Activated CD4-positive, CD25-positive, alpha-beta regulatory T cell treated with anti-CD3 and anti-CD28 coated beads, Interleukin-2, amount 50 U/mL, for 72 hours (primary cell): Measurements from ENCODE around the gene WDR75.

Experiments
- DNase-seq: peaks from one replicate; pipeline ENCODE4 v3.0.0; 2021

Gene WDR75

GRCh38 chr2:189501487-189501886 is 60.2 kb downstream of the WDR75 start:
- no peak for DNase-seq

DNA sequence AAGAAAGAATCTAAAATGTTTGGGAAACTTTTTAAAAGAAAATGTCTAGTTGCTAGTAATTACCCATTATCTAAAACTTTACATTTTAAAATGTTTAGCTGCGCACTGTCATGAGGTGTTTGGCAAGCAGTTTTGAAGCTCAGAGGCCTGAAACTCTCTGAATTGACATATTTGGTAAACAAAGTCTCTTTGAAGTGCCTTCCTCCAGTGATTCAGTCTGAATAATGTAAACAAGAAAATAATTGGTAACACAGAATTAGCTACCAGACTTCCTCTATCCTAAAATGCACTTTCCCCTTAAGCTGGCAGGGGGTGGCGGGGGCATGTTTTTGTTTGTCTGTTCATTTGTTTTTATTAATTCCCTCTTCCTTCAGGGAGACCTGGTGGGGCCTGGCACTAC is 61.4 kb downstream of the WDR75 start:
- DNase-seq: no peak

DNA sequence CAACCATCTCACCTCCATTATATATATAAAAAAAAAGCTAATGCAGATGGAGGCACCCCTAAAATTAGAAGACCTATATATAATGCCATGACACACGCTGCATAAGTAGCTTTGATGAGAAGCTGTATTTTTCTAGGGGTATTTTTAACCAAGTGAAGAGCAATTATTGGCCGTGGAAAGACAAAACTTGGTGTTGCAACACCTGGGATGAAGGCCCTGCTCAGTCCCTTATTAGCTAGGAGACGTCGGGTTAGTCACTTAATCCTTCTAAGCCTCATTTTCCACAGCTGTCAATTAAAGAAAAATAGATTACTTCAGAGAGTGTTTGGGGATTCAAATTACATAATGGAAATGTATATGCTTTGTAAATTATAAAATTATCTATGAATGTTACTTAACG is 63.0 kb downstream of the WDR75 start:
- no peak for DNase-seq

DNA sequence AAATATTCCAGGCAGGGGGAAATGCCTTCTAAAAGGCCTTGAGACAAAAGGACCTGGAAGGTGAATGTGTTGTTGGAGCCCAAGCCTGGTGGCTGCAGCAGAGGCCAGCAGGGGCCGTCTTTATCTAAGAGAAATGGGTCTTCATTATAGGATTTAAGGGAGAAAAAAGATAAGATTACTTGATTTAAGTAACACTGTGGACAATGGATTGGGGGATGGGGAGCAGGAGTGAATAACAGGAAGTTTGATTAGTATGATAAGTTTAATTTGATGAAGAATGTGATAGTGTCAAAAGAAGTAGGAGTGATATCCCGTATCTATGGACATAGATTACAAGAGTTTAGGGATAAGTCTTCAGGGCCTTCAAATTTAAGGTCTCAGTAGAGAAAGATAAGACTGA is 64.2 kb downstream of the WDR75 start:
- no peak for DNase-seq

- DNase-seq: no peak
Measured at GRCh38 chr2:189506514-189506976, 65.3 kb downstream of the WDR75 start.

- DNase-seq: no peak
Measured at GRCh38 chr2:189511210-189511959, 70.1 kb downstream of the WDR75 start.

DNA sequence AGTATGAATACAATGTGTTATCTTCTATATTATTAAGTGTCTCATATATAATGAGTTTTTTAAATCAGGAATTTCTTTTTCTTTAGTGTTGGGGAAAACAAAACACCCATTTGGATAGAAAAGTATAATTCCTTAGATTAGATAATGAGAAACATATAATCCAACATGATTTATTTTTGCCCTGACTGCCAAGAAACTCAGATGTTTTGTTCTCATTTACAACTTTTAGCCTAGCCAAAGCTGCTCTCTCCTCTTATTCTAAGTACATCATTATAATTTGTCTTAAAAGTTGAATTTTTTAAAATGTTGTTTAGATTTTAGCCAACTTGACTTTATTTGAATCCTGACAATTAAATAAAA is 70.7 kb downstream of the WDR75 start:
- no peak for DNase-seq

GRCh38 chr2:189512879-189513278 is 71.6 kb downstream of the WDR75 start:
- DNase-seq: no peak

- DNase-seq: no peak
Measured at GRCh38 chr2:189514104-189514503, 72.8 kb downstream of the WDR75 start.

DNA sequence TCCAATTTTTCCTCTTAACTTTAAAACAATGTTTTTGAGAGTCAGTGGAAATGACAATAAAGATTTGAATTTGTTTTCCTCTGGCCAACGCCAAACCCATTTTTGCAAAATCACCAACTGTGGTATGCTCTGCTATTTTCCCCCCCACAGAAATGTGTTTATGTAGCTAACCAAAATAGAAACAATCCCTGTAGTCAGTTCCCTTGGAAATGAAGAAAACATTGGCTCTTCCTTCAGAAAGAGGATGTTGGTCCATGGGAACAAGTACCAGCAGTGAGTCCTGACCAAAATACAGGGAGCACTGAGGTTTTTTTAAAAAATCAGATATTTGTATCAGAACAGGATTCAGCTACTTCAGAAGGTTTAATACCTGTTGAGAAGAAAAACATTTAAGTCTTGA is 74.0 kb downstream of the WDR75 start:
- DNase-seq: no peak

- DNase-seq: no peak
Measured at GRCh38 chr2:189516546-189516945, 75.3 kb downstream of the WDR75 start.

GRCh38 chr2:189517847-189518535 is 76.7 kb downstream of the WDR75 start:
- no peak for DNase-seq

DNA sequence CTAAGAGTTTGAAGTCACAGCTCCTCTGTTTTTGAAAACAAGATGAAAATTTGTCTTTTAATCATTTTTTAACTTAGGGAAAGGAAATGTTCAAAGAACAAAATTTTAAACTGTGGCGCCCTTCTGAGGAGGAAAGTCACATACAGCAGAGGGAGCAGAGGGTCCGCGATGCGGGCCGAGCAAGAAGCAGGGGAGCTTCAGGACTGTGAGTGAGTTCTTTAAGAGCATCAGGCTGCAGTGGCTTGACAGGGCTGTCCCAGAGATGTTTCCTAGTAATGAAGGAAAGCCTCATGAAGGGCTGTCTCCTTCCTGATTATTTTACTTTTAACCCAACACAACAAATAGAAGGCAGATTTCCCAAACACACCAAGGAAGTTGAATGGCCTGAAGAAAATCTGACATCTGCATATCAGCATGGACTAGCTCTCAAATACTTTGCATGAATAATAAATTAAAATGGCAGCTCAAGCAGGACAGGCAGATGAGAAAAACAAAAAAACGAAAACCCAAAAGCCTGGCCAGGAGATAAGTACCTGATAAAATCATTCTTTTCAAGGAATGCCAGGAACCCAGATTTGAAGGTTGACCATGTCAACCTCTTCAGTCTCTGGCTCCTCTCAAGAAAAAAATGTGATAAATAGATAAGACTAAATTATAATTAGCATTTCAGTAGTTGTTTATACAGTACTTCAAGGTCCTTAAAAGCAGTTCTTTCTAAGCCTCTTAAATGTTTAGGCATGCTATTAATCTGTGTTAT is 78.5 kb downstream of the WDR75 start:
- DNase-seq: no peak

- DNase-seq: no peak
Measured at GRCh38 chr2:189521699-189522434, 80.6 kb downstream of the WDR75 start.

DNA sequence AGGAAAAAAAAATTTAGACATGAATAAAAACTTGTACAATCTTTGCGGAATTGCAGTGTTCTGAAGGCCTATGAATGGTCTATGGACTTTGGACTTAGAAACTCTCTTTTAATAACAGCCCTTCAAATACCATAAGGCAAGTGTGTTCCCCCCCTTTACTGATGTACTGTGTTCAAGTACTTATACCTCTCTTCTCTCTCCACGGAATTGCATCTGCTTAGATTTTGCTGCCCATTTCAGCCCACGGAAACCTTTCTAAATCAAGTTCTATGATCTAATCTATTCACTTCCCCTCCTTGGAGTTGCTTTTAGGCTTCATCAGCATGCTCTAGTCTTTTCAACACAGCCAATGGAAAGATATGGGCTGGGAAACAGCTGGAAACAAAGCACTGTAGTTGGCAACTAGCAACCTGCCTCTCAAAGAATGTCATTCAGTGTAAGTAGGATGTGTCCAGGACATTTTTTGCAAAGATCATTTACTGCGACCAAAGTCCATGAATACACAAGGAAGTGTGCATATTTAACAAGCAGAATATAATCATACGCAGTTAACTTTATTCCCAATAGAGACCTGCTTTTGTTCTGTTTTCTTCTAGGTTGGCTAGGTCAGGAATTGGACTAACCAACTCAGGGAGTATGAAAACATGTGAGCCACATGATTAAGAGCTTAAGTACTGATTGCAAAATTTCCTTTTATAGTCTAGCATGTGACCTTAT is 81.3 kb downstream of the WDR75 start:
- DNase-seq: no peak

- no peak for DNase-seq
Measured at GRCh38 chr2:189524746-189525145, 83.5 kb downstream of the WDR75 start.
